ENCODE data around the gene ULBP2. TPM values are rescaled to one million over a fixed set of nuclear protein-coding genes. Genes with fewer than 3 reads are reported as not detected.

ULBP2 gene
- total and polyA plus RNA-seq, 12 donors, result 0.16 to 1.8 (median 0.49) TPM; not detected in 2

DNA sequence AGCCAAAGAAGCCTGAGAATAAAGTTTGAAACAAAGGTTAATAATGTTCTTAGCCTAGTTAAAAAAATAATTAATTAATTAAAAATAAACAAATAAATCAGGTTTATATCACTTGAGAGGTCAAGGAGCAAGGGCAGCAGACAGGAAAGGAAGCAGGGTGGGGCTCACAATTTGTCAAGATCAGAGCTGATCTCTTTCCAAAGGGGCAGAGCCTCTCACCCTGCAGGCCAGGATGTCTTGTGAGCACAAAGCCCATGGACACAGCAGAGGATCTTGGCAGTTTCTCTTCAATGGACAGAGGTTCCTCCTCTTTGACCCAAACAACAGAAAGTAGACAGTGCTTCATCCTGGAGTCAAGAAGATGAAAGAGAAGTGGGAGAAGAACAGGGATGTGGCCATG is 36.8 kb downstream of the ULBP2 start:
- Histone ChIP-seq H3K27me3 (peaks cover 7% of the 10 kb centered on the region), H3K4me3 (no peak overlapping the region), H3K4me1 (replicated peaks in 1 of 2) (no peaks in the 10 kb centered on the region), H3K36me3 (replicated peaks in 1 of 2) (no peaks in the 10 kb centered on the region), H3K27ac (no peak overlapping the region), H3K9me3 (replicated peaks in 1 of 3) (no peaks in the 10 kb centered on the region)
- intact Hi-C loops (cut with DNase I), result no loop called here
- DNase-seq, result peak in 1 of 7 donors; percentile 33
- TF ChIP-seq, protein P1, sequence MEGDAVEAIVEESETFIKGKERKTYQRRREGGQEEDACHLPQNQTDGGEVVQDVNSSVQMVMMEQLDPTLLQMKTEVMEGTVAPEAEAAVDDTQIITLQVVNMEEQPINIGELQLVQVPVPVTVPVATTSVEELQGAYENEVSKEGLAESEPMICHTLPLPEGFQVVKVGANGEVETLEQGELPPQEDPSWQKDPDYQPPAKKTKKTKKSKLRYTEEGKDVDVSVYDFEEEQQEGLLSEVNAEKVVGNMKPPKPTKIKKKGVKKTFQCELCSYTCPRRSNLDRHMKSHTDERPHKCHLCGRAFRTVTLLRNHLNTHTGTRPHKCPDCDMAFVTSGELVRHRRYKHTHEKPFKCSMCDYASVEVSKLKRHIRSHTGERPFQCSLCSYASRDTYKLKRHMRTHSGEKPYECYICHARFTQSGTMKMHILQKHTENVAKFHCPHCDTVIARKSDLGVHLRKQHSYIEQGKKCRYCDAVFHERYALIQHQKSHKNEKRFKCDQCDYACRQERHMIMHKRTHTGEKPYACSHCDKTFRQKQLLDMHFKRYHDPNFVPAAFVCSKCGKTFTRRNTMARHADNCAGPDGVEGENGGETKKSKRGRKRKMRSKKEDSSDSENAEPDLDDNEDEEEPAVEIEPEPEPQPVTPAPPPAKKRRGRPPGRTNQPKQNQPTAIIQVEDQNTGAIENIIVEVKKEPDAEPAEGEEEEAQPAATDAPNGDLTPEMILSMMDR (IDR thresholded peaks at IDR 0.05), result no peak
- TF ChIP-seq POLR2A (IDR thresholded peaks at IDR 0.05), result no peak

DNA sequence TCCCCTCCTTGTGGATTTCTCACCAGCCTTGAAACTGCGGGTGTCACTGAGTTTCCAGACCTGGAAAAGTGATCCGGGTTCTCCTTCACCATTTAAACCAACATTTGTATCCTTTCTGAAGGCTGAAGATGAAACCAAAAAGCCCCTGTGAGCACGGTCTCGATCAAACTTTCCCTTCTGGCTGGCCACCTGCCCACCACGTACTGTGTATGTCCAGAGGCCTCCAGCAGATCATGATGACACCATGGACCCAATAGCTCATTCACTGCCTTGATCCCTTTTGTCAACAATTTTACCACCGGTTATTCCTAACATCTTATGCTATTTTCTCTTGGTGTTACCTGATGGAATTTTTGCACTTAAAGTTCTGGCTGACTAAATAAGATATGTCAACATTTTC is 37.5 kb downstream of the ULBP2 start:
- 60 to 80% (median 78%) methylated on average over 6 of the region's 6 CpGs for WGBS, 4 donors
- Histone ChIP-seq H3K9me3 (replicated peaks in 1 of 3) (no peaks in the 10 kb centered on the region), H3K27me3 (peaks cover 7% of the 10 kb centered on the region), H3K36me3 (replicated peaks in 1 of 2) (no peaks in the 10 kb centered on the region), H3K4me1 (replicated peaks in 1 of 2) (no peaks in the 10 kb centered on the region), H3K27ac (no peak overlapping the region), H3K4me3 (no peak overlapping the region)
- intact Hi-C loops (cut with DNase I), result no loop called here
- TF ChIP-seq, protein P1 (IDR thresholded peaks at IDR 0.05), result no peak
- TF ChIP-seq POLR2A (IDR thresholded peaks at IDR 0.05), result no peak
- DNase-seq, result peak in 1 of 7 donors; percentile 24

DNA sequence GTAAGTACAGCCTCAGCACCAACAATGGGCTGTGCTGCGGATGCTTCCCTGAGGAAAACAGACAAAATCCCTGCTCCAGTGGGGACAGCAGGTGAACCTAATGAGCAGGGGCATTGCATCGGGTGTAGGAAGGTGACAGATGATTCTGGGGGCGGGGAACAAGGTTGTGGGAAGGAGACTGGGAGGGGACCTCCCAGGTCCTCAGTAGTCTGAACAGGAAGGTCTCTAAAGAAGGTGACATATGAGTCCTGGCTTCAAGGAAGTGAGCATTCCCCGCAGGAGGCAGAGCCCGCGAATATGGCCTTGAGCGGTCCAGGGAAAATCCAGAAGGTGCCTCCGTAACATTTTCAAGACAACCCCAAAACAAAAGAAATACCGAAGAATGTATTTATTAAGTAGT is 41.3 kb downstream of the ULBP2 start:
- Histone ChIP-seq H3K4me3 (no peak overlapping the region), H3K9me3 (replicated peaks in 1 of 3) (no peaks in the 10 kb centered on the region), H3K27ac (no peak overlapping the region), H3K36me3 (replicated peaks in 1 of 2) (no peaks in the 10 kb centered on the region), H3K27me3 (peaks cover 45% of the 10 kb centered on the region), H3K4me1 (replicated peaks in 1 of 2) (no peaks in the 10 kb centered on the region)
- WGBS, 4 donors, result 14 to 23% (median 19%) methylated on average over 9 of the region's 9 CpGs
- TF ChIP-seq POLR2A (IDR thresholded peaks at IDR 0.05), result no peak
- TF ChIP-seq, protein P1 (IDR thresholded peaks at IDR 0.05), result no peak
- intact Hi-C loops (cut with DNase I), result no loop called here
- DNase-seq, result peak in 1 of 7 donors; percentile 24

DNA sequence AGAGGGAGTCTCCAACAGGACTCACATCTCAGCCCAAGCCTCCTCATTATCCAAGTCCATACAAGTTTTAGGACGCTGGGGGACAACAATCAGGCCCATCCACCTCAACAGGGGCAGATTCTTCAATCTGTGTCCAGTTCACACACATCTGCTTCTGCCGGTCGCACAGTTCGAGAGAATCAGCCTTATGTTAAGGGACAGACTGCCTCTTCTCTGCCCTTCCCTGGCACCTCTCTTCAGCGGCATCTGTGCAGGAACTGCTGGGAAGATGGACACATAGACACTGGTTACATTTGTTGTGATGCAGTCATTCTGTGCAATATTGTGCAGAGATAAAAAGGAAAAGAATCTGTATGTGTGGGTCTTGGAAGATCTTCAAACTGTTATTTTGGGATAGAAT is 43.0 kb downstream of the ULBP2 start:
- peaks cover 61% of the 10 kb centered on the region for H3K27me3 ChIP-seq
- WGBS, 4 donors, result 35 to 67% (median 47%) methylated on average over 4 to 5 of the region's 5 CpGs
- no peaks in the 10 kb centered on the region for H3K36me3 ChIP-seq (replicated peaks in 1 of 2)
- no peaks in the 10 kb centered on the region for H3K9me3 ChIP-seq (replicated peaks in 1 of 3)
- intact Hi-C loops (cut with DNase I), result no loop called here
- H3K27ac ChIP-seq, result no peak overlapping the region
- H3K4me1 ChIP-seq (replicated peaks in 1 of 2), result peaks cover 0 to under 1% of the 10 kb centered on the region in 2 donors
- TF ChIP-seq, protein P1 (IDR thresholded peaks at IDR 0.05), result no peak
- no peak for TF ChIP-seq POLR2A (IDR thresholded peaks at IDR 0.05)
- DNase-seq, result peak in 1 of 7 donors; percentile 30
- H3K4me3 ChIP-seq, result no peak overlapping the region
